Right ventricle myocardium inferior (tissue), 1 donor: ENCODE results near the gene SPECC1. TPM values are rescaled to one million over a fixed set of nuclear protein-coding genes. Genes with fewer than 3 reads are reported as not detected.
A peak's percentile ranks its signal among the peaks of the same experiment; 100 is the strongest.
"Not testable (repeated sequence)": the region's sequence is repeated elsewhere in the genome, so short reads cannot be mapped to it uniquely, and the experiment has no call there.

Experiments
- ATAC-seq: fragments of 200-7000 bp; cut with Tn5 transposase; one replicate; pipeline ENCODE4 v1.9.1; 2020; ENCODE audit warnings: mild to moderate bottlenecking, moderate library complexity
- DNase-seq: peaks from one replicate; pipeline ENCODE4 v3.0.0; 2021; ENCODE audit errors: missing footprints
- intact Hi-C: fragments of 100-400 bp; cut with DNase I; formaldehyde crosslinking; loops from one replicate; pipeline ENCODE4 v1.11.0; 2022
- total RNA-seq: library from RNA; stranded (reverse); fragmentation: NEBNext Ultra II Directional; extraction: Animal tissue kit (Norgen Biotek cat#: 25700); gene quantifications from one replicate; pipeline ENCODE4 v1.2.1, GENCODE V29; 2021
- donor health status: DM: no; HTN: yes; CAD: no; lungs with severe emphysema.

SPECC1 gene
- total RNA-seq, 1 donor from 2014 or later = 10.5 TPM

DNA sequence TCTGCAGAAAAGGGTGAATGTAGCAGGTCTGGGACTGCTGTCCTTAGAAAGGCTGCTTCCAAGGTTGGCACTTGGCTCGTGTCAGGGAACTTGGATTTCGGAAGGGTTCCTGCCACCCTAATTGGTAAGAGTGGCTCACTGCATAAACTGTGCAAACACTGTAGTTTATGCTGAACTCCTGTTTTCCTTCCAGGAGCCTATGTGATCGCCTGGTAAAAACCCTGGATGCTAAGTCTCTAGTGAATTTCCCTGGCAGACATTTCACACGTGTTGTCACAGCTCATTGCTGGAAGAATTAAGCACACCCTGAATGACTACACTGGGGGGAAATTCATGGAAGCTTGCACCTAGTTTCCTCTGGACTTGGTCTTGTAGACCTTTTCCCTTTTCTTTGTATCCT, 140.1 kb downstream of the SPECC1 start:
- ATAC-seq (no peak), DNase-seq (no peak)
- intact Hi-C loops = no loop called here

DNA sequence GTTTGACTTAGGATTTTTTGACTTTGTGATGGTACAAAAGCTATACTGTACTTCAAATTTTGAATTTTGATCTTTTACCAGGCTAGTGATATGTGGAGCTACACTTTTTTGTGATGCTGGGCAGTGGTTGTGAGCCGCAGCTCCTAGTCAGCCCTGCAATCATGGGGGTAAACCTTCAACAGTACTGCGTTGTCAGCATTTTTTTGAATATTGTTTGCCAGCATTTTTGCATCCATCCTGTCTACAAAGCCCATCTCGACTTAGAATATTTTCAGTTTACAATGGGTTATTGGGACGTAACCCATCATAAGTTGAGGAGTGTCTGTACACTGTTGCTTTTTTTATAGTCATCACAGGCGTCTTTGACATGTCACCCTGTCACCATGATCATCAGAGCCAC, 142.0 kb downstream of the SPECC1 start:
- ATAC-seq (no peak), DNase-seq (no peak)
- intact Hi-C loops = no loop called here

DNA sequence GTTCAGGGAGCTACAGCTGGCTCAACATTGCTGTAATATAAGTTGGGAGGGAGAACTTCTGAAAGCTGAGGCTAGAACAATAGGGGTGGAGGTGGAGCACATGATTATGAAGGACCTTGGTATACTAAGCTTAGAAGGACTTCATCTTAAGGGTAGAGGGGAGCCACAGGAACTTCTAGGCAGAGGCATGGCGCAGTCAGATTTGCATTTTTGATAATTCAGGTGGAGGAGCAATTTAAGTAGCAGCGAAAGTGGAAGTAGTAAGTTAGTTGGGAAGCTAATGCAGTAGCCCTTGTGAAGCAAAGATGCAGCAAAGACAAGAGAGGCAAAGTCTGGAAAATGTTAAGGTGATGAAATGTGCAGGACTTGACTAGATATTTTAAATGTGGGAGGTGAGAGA, 144.1 kb downstream of the SPECC1 start:
- DNase-seq (no peak), ATAC-seq (no peak)
- intact Hi-C loops = no loop called here

DNA sequence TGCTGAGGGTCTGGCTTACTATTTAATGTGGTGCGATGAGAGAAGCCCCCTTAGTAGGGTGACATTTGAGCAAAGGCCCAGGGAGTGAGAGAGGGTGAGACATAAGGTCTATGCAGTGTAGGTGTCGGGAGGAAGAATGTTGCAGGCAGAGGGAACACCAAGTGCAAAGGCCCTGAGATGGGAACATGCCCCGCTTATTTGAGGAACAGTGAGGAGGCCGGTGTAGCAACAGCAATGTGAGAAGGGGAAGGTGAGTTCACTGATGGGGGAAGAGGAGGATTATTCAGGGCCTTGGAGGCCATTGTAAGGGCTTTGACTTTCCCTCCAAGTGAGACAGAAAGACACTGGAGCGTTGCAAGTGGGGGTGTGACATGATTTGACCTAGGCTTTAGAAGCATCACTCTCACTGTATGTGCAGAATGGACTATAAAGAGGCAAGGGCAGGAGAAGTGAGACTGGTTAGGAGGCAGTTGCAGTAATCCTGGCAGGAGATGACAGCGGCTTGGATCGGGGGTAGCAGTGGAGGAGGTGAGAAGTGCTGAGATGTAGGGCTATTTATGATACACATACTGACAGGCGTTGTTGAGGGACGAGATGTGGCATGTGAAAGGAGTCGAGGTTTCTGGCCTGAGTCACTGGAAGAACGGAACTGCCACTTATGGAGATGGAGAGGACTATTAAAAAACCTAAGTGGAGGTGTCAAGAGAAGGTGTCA, 145.3 kb downstream of the SPECC1 start:
- ATAC-seq (no peak), DNase-seq (no peak)
- intact Hi-C loops = no loop called here

DNA sequence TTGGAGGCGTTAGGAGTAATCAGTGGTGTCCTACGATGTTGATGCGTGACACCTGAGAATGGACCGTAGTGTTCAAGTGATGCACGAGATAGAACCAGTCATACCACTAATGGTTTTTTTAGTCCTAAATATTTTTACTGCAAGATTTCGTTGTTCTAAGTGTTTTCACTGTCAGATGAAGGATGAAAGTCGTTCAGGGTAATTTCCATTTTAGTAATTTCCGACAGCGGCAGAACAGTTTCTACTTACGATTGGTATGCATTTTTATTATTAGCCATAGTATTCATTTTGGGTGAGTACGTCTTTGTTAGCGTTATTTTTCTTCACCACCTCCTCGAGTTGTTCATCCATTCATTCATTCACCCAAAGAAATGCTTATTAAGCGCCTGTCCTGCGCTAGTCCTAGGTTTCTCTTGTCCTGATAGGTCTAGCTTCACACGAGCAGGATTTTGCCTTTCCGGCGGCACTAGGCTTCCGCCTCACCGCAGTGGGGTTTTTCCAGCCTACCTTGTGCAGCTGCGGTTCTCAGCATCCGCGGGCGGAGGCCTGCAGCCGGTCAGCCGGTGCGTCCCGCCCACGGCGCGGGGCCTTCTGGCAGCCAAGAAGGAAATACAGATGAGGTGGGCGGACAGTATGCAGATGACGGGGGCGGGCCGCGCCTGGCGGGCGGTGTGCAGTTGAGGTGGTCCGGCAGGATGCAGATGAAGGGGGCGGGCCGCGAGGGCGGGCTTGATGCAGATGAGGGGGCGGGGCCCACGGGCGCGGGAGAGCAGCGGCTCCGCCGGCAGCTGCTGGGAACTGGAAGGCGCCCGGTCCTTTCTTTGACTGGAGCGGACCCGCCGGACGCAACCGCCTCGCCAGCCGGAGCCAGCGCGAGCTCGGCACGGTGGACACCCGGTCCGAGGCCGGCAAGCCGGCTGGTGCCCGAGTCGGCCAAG, 146.4 kb downstream of the SPECC1 start:
- DNase-seq = peak; percentile 99
- intact Hi-C loops = no loop called here
- peak; percentile 100 for ATAC-seq

DNA sequence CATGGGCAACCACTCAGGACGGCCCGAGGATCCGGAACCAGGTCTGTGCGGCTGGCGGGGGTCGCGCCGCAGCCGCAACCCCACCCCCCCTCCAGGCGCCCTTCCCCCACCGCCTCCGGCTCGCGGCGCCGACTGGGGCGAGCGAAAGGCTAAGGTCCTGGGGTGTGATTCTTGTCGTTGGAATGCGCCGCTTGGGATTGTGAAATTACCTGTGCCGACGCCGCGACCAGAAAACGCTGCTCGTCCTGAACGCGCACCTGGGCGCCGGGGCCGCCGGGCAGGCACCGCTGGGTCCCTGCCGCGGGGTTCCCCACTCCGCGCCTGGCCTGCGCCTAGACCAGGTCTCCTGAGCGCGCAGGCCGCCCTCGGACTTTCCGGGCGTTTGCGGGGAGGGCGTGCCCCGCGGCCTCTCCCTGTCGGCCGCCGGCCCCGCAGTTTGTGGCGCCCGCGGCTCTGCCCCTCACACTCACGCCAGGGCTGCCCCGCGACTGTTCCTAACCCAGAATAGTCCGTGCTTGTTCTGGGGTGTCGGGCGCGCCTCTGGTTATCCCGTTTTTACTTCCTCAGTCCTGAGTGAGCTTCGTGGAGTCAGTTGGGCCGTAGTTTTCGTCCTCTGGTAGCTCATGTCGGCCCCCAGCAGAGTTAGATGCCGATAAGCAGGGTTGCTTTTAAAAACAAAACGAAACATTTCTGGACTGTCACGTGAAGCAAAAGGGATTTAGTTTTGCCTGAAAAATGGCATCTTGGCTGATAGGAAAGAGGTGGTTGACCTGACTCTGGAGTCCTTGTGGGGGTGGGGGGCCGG, 147.2 kb downstream of the SPECC1 start:
- intact Hi-C loops = no loop called here
- ATAC-seq = peak; percentile 26
- no peak for DNase-seq

DNA sequence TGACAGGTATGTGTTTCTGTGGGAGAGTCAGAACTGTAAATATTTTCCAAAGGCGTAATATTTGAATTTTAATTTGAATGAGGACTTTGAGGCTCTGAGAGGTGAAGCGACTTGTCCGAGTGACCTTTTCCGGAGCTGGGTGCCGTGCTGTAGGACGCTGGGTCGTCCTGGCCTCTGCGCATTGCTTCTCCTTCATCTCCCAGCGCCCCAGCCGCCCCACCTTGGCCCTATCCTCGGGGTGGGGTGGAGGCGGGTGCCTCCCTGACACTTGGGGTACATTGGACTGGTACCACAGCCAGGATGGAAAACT, 147.8 kb downstream of the SPECC1 start:
- ATAC-seq (no peak), DNase-seq (no peak)
- intact Hi-C loops = no loop called here

DNA sequence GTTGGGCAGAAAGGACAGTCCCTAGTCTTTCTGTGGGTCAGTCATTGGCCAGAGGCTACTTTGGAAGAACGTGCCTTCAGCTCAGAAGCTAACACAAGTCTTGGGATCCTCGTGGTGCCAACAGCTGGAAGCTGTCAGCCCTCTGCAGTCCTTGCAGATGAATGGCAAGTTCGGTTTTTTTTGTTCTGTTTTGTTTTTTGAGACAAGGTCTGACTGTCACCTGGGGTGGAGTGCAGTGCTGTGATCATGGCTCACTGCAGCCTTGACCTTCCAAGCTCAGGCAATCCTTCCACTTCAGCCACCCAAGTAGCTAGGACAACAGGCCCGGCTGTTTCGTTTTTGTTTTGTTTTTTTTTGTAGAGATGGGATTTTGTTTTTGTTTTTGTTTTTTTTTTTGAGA, 149.4 kb downstream of the SPECC1 start:
- ATAC-seq (no peak), DNase-seq (no peak)
- intact Hi-C loops = no loop called here

DNA sequence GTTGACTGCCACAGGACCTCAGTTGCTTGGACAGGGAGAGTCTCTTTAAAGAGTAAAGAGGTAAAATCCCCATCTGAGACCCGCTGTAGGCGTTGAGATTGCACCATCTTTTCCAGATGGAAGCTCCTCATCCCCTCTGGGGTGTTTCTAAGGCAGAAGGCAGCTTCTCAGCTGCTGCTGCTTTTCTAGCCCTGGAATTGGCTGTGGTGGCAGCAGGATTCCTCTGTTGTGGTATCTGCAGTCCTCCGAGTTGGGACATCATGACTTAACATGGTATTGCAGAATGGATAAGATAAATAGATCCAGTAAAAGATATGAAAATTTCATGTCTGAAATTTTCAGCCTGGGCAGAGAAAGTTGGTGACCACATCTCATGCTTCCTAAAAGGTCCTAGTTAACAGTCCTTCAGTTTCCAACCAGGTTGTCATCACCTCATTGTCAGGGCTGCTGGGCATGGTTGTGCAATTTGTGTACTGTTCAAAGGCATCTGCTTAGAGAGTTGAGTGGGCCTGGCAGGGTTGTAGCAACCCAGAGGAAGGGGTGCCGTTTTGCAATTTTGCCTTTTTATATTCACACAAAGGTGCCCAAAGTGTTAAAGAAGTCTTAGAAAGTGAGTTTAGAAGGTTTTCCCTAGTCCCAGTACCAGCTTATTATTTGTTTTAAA, 150.4 kb downstream of the SPECC1 start:
- no peak for DNase-seq
- intact Hi-C loops = no loop called here
- ATAC-seq = no peak

DNA sequence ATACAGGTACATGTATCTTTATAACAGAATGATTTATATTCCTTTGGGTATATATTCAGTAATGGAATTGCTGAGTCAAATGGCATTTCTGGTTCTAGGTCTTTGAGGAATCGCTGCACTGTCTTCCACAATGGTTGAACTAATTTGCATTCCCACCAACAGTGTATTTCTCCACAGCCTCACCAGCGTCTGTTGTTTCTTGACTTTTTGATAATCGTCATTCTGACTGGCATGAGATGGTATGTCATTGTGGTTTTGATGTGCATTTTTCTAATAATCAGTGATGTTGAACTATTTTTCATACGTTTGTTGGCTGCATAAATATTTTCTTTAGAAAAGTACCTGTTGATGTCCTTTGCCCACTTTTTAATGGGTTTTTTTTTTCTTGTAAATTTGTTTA, 156.4 kb downstream of the SPECC1 start:
- ATAC-seq, DNase-seq, intact Hi-C loops: not testable (repeated sequence)

DNA sequence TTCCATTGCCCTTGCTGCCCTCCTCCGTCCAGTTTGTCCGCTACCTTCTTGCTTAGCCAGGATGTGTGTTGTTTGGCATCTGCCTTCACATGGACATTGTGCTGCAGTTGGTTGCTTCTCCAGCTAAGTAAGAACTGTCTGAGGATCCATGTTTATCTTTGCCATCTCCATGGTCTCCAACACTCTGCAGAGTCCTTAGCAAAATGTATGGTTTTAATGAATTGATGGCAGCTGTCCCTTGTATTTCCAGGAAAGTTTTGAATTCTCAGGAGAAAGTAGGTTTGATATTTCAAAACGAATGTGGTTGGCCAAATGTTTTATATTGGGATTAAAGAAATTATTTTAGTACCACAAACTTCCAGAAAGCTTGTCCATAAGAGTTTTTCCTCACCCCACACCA, 160.9 kb downstream of the SPECC1 start:
- intact Hi-C loops = no loop called here
- ATAC-seq (no peak), DNase-seq (no peak)

DNA sequence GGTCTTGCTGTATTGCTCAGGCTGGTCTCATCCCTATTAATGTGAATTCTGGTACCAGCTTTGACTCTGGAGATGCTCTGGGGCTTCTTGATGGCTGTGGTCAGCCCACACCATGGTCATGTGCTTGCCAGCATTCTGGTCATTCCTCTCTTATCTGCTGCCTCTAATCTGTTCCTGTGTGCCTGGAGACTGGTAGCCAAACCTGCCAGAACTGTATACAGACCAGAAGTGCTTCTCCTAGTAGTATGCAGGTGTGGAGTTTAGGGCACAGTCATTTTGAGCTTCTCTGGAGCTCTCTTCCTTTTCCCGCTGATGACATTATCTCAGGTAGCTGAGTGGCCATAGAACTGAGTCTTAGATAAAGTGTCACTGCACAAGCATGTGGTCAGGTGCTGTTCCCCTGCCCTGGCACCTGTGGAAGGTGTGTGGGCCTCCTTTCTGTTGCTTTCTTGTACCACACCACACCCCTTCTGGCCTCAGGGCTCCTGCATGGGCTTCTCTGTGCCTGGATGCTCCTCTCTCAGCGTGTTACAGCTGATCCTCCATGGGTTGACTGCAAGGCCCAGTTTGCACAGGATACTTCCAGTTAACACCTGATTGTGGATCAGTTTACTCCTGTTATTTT, 162.7 kb downstream of the SPECC1 start:
- intact Hi-C loops = no loop called here
- no peak for ATAC-seq
- no peak for DNase-seq

DNA sequence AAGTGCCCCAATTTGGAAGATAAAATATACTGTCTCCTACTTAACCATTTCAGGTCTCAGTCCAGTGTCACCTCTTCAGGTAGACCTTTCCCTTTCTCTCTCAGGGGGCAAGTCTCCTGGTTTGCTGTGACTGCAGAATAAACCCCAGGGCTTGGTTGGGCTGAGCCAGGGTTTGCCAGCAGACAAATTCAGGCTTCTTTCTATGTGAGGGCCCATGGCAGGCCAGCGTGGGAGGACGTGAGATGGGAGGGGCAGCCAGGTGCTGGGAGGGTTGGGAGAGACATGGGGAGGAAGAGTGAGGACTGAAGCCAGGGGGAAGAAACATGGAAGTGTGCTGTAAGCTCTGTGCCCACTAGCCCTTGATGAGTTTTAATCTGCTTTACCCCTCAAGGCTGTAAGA, 163.2 kb downstream of the SPECC1 start:
- intact Hi-C loops = no loop called here

DNA sequence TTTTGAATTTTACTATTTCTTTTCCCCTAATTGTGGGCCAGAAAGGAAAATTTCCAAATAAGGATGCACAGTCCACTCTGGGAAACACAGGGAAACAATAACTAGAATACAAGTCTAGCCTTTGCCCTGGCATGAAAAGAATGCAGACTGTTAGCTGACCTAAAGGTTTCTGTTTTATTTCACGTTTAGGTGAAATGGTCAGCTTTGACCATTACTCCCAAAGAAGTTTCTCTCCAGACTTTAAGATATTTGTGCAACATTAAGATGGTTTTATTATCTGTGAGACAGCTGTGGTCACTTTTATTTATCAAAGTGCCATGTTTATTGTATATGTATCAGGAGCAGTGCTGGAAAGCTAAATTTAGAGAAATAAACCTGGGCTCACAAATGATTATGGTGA, 163.9 kb downstream of the SPECC1 start:
- ATAC-seq = no peak
- intact Hi-C loops = no loop called here

More for the DNA sequence above, 163.2 kb downstream of the SPECC1 start:
- ATAC-seq (no peak), DNase-seq (no peak)

DNA sequence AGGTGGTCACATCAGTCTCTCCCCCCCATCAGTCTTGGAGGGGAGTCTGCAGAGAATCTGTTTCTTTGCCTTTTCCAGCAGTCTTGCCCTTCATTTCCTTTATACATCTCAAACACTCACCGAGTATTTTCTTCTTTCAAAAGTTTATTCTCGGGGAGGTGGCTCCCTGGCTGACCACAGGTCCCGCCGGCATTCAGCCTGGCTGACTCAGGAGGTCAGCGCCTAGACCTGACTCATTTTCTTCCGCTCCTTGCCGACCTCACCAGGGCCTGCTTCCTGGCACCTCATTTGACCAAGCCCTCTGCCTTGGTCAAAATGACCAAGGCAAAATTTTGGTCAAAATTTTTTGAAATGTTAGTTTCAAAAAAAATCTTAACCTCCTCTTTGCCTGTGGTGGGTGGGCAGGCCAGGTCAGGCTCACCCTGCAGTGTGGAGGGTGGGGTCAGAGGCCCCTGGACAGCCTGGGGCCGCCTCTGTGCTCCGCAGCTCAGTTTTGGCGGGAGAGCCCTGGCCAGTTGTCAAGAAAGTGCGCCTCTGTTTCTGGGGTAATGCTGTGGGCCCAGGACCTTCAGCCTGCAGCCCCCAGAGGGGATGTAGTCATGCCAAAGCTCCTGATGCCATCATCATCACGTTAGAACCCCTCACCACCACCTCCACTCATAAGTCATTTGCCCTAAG, 165.6 kb downstream of the SPECC1 start:
- ATAC-seq = no peak
- DNase-seq = no peak
- intact Hi-C loops = no loop called here

More for the DNA sequence above, 163.9 kb downstream of the SPECC1 start:
- no peak for DNase-seq

DNA sequence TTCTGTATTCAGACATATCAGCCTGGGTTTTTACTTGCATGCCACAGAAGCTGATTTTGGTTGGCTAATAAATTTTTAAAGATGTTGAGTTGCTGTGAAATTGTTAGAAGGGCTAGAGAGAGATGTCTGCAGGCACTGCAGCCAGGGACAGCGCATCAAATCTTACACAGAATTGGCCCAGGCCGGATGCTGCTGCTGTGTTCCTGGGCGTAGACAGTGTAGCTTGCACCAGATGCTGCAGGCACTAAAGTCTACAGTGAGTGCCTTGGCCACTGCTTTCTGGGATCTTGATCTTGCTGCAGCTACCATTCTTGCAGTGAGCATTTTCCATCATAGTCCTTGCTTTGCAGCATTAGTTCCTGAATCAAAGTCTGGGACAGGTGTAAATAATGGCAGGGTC, 169.9 kb downstream of the SPECC1 start:
- DNase-seq = peak; percentile 64
- ATAC-seq = no peak
- intact Hi-C loops = no loop called here

DNA sequence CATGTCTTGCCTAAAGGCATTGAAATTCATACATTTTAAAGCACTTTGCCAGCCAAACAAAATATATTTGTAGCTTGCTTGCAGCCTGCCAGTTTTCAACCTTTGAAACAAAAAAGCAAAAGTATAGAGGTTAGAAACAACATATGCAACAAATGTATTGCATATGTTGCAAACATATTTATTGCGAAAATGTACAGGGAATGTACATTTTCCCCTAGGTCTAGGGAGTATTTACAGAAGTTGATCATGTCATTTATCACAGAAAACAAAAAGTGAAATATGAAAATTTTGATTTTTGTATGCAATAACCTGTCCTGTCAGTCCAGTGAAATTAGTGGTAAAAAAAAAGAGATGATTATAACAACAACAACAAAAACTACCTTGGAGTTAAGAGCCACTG, 171.5 kb downstream of the SPECC1 start:
- intact Hi-C loops = no loop called here
- no peak for DNase-seq
- no peak for ATAC-seq

DNA sequence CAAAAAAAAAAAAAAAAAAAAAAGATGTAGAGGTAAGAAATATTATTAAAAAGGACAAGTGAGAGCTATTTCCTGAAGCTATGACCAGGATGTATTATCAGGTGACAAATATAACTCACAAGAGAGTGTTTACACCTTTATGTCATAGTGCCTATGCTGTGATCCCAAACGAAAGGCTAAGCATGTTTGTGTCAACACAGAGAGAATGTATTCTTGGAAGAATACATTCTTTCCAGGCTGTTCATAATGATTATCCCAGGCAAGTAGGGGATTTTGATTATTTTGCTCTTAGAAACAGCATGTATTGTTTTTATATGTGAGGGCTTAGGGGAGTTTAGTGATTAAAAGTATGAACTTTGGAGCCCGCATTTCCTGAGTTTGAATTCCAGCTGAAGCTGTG, 175.0 kb downstream of the SPECC1 start:
- DNase-seq (no peak), ATAC-seq (no peak)
- intact Hi-C loops = no loop called here
